A549 (cell line): ENCODE results near the gene CERS6. TPM values are rescaled to one million over a fixed set of nuclear protein-coding genes. Genes with fewer than 3 reads are reported as not detected.

Source experiments
- ATAC-seq, 2 experiments: fragments of 200-7000 bp in 1 of 2; fragments of >200 bp in 1 of 2; cut with Nextera tagmentation in 1 of 2; cut with Tn5 transposase in 1 of 2; 3 replicates each; pipeline versions ENCODE4 v1.8.0 to v1.9.1; 2018 to 2020; ENCODE audit warnings: mild to moderate bottlenecking in 1 of 2, moderate library complexity in 1 of 2
- CTCF ChIA-PET: fragments of 300-600 bp; sonication (Branson Sonifier 250); formaldehyde crosslinking; extraction: SDS; loops from one replicate; lab custom pipeline; 2021; ENCODE audit warnings: antibody characterized with exemption, inconsistent platforms; lab: Yijun Ruan, JAX
- POLR2A ChIA-PET: fragments of 350-600 bp; formaldehyde crosslinking; extraction: SDS; loops from one replicate; lab custom pipeline; 2021; ENCODE audit warnings: antibody characterized with exemption, inconsistent platforms; lab: Yijun Ruan, JAX
- DNase-seq, 2 experiments: peaks; one replicate each; pipeline versions ENCODE4 v3.0.0 to v3.0.0-alpha.2; 2011 to 2016; ENCODE audit warnings: low read depth in 1 of 2, low spot score in 1 of 2
- FAIRE-seq: peaks from 2 replicates; lab custom pipeline; 2011; peaks lifted over from hg19 to GRCh38; lab: Jason Lieb, UNC
- H3K27ac ChIP-seq, 2 experiments: fragments of >200 bp; sonication (Bioruptor Twin); formaldehyde crosslinking; 3 replicates each; pipeline ENCODE4 v1.5.1; 2016 to 2017
- H3K4me1 ChIP-seq: fragments of >200 bp; sonication (Bioruptor Twin); formaldehyde crosslinking; 3 replicates; pipeline ENCODE4 v1.6.1; 2016
- H3K4me2 ChIP-seq: fragments of >200 bp; sonication (Bioruptor Twin); formaldehyde crosslinking; 3 replicates; pipeline ENCODE4 v1.6.1; 2016
- H3K4me3 ChIP-seq: fragments of >200 bp; sonication (Bioruptor Twin); formaldehyde crosslinking; 3 replicates; pipeline ENCODE4 v1.5.1; 2016
- H3K9me3 ChIP-seq: fragments of >200 bp; sonication (Bioruptor Twin); formaldehyde crosslinking; 3 replicates; pipeline ENCODE4 v1.6.1; 2016
- CBX8 ChIP-seq: fragments of 200-600 bp; sonication (generic); IDR thresholded peaks from 2 replicates; pipeline ENCODE4 v1.6.1; 2016
- CEBPB ChIP-seq, 2 experiments: fragments of >200 bp in 1 of 2; sonication (Bioruptor Twin) in 1 of 2; formaldehyde crosslinking in 1 of 2; IDR thresholded peaks; 2 replicates each; pipeline ENCODE4 v1.6.1; 2012 to 2016
- CHD4 ChIP-seq: fragments of 200-600 bp; sonication (generic); IDR thresholded peaks from 2 replicates; pipeline ENCODE4 v1.6.1; 2016; ENCODE audit warnings: antibody characterized with exemption, mild to moderate bottlenecking, borderline replicate concordance
- EHF ChIP-seq: fragments of 250-450 bp; sonication (Bioruptor Pico); IDR thresholded peaks from 2 replicates; pipeline ENCODE4 v1.5.0; 2020; ENCODE audit warnings: mild to moderate bottlenecking
- EP300 ChIP-seq, 2 experiments: fragments of >200 bp; sonication (Bioruptor Twin); formaldehyde crosslinking; IDR thresholded peaks; 2 replicates in 1 of 2; 3 replicates in 1 of 2; pipeline ENCODE4 v1.6.1; 2016 to 2017
- ESRRA ChIP-seq: fragments of 150-350 bp; IDR thresholded peaks from 2 replicates; pipeline ENCODE4 v1.6.1; 2014; ENCODE audit warnings: mild to moderate bottlenecking, low read length, borderline replicate concordance
- GATA3 ChIP-seq: IDR thresholded peaks from 2 replicates; pipeline ENCODE4 v1.6.1; 2012; ENCODE audit warnings: borderline replicate concordance
- HDAC2 ChIP-seq: fragments of 200-600 bp; sonication (generic); IDR thresholded peaks from 2 replicates; pipeline ENCODE4 v1.6.1; 2016
- HOXB13 ChIP-seq: fragments of 250-450 bp; sonication (Bioruptor Pico); IDR thresholded peaks from 2 replicates; pipeline ENCODE4 v1.5.0; 2020; ENCODE audit warnings: low read depth, mild to moderate bottlenecking, moderate library complexity
- KDM1A ChIP-seq: fragments of 200-600 bp; sonication (generic); IDR thresholded peaks from 2 replicates; pipeline ENCODE4 v1.6.1; 2016; ENCODE audit warnings: low read depth, mild to moderate bottlenecking
- MAZ ChIP-seq: fragments of 150-350 bp; IDR thresholded peaks from 2 replicates; pipeline ENCODE4 v1.6.1; 2014; ENCODE audit warnings: antibody characterized with exemption, low read depth, low read length, borderline replicate concordance
- MYC ChIP-seq: IDR thresholded peaks from 2 replicates; pipeline ENCODE4 v1.6.1; 2012; ENCODE audit warnings: mild to moderate bottlenecking, inconsistent platforms, low read length, improper control_type of control experiment, borderline replicate concordance
- NPAS2 ChIP-seq: fragments of 250-450 bp; sonication (Bioruptor Pico); IDR thresholded peaks from 2 replicates; pipeline ENCODE4 v1.8.0; 2022; ENCODE audit warnings: mild to moderate bottlenecking, moderate library complexity, borderline replicate concordance
- POLR2A ChIP-seq: IDR thresholded peaks from 2 replicates; pipeline ENCODE4 v1.6.1; 2012; ENCODE audit warnings: mild to moderate bottlenecking, low read length
- POLR2AphosphoS2 ChIP-seq: conservative IDR thresholded peaks from 2 replicates; pipeline ENCODE4 v1.6.1; 2012; ENCODE audit warnings: low read length, improper control_type of control experiment, inconsistent platforms
- RARB ChIP-seq: fragments of 250-450 bp; sonication (Bioruptor Pico); IDR thresholded peaks from 2 replicates; pipeline ENCODE4 v1.8.0; 2021; ENCODE audit warnings: mild to moderate bottlenecking, moderate library complexity
- TP53 ChIP-seq: fragments of 250-450 bp; sonication (Bioruptor Pico); IDR thresholded peaks from 2 replicates; pipeline ENCODE4 v1.5.0; 2021; ENCODE audit warnings: mild to moderate bottlenecking, moderate library complexity
- WGBS: methylation state at CpG from one replicate; pipeline ENCODE4 v1.1.6; 2017; ENCODE audit errors: missing lambda C conversion rate; 5-methylcytosine and 5-hydroxymethylcytosine counted together
- polyA plus RNA-seq, 4 experiments: library from polyadenylated mRNA; depleted of rRNA in 3 of 4; stranded (reverse); fragments of >200 nt; fragmentation: RNase III in 1 of 4; extraction: RNeasy Plus Mini Kit Qiagen cat#74134 plus additional on column Dnase treatment in 1 of 4; gene quantifications; 2 replicates in 3 of 4; 3 replicates in 1 of 4; pipeline ENCODE4 v1.2.3, GENCODE V29; 2011 to 2017
- TF ChIP-seq, protein P1 (sequence below): fragments of >200 bp; sonication (Bioruptor Twin); formaldehyde crosslinking; IDR thresholded peaks from 2 replicates; pipeline ENCODE4 v1.6.1; 2016
- TF ChIP-seq, protein P2 (sequence below): fragments of 150-350 bp; IDR thresholded peaks from 2 replicates; pipeline ENCODE4 v1.6.1; 2014; ENCODE audit warnings: low read depth, mild to moderate bottlenecking, low read length
- TF ChIP-seq, protein P3 (sequence below): fragments of 450-650 bp; IDR thresholded peaks from 2 replicates; pipeline ENCODE4 v1.6.1; 2014; ENCODE audit warnings: antibody characterized with exemption
- TF ChIP-seq, protein P4 (sequence below): IDR thresholded peaks from 2 replicates; pipeline ENCODE4 v1.6.1; 2012
- TF ChIP-seq, protein P5 (sequence below): fragments of 250-450 bp; sonication (Bioruptor Pico); IDR thresholded peaks from 2 replicates; pipeline ENCODE4 v1.5.0; 2021; ENCODE audit warnings: mild to moderate bottlenecking, moderate library complexity, borderline replicate concordance

Gene CERS6
- polyA plus RNA-seq, 2 of the 4 experiments (the other 2 are of a cell fraction), result 12.0 to 16.9 TPM

DNA sequence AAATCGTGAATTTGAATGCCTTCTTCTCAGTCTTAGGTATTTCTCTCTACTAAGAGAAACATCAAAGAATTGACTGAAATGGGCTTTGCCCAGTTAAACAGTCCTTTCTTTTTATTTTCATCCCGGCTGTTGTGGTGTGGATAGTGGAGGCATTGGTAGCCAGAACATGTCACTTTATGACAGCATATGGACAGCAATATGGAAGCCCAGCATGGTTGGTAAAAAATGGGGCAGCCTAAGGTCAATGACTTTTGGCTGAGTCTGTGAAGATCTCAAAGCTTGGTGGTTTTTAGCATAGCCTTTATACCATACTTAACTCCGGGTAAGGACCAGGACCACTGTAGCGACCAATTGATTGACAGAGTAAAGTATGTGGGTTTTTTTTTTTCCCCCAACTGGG is 3.2 kb downstream of the CERS6 start (continued):
- TF ChIP-seq RARB (CRISPR knock-in tag), result no peak
- no peak for TF ChIP-seq POLR2AphosphoS2
- TF ChIP-seq, all 56 proteins: peak for 0

DNA sequence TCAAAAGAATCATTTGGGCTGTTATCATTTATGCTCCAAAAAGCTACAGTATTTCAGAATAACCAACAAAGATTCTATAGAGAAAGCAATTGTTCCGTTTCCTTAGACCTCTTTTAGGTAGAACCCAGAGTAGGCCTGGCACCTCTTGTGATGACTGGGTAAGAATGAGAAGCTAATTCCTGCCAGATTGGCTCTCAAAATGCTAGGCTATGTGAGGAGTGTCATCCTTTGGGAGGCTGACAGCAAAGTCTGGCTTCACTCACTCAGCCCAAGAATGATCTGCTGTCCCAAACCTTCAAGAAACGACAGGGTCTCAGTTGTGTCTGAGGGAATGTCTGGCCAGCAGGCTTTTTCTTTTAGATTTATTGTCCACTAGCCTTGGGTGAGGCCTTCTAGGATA is 4.5 kb downstream of the CERS6 start:
- POLR2A ChIA-PET, result no interaction called here
- CTCF ChIA-PET, result interaction anchor here (0.8 to 1.3 kb wide), 2 partner anchors 34 to 114 kb away, joined by 3 to 4 read pairs; no protein-coding TSS in a partner anchor
- no peak for FAIRE-seq
- no peak overlapping the region for H3K4me3 ChIP-seq
- peaks cover 19% of the 10 kb centered on the region for H3K4me1 ChIP-seq
- no peak overlapping the region for H3K4me2 ChIP-seq
- no peak for ATAC-seq
- DNase-seq, result no peak
- TF ChIP-seq, protein P1, sequence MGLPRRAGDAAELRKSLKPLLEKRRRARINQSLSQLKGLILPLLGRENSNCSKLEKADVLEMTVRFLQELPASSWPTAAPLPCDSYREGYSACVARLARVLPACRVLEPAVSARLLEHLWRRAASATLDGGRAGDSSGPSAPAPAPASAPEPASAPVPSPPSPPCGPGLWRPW, result no peak
- TF ChIP-seq CBX8 (no peak), TP53 (CRISPR knock-in tag) (no peak), ESRRA (no peak), MYC (no peak), GATA3 (no peak), NPAS2 (no peak), EHF (CRISPR knock-in tag) (no peak), CEBPB (IDR thresholded peaks at IDR 0.05) (no peak), POLR2AphosphoS2 (no peak)
- TF ChIP-seq, protein P2, sequence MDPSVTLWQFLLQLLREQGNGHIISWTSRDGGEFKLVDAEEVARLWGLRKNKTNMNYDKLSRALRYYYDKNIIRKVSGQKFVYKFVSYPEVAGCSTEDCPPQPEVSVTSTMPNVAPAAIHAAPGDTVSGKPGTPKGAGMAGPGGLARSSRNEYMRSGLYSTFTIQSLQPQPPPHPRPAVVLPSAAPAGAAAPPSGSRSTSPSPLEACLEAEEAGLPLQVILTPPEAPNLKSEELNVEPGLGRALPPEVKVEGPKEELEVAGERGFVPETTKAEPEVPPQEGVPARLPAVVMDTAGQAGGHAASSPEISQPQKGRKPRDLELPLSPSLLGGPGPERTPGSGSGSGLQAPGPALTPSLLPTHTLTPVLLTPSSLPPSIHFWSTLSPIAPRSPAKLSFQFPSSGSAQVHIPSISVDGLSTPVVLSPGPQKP, result no peak
- TF ChIP-seq, protein P3, sequence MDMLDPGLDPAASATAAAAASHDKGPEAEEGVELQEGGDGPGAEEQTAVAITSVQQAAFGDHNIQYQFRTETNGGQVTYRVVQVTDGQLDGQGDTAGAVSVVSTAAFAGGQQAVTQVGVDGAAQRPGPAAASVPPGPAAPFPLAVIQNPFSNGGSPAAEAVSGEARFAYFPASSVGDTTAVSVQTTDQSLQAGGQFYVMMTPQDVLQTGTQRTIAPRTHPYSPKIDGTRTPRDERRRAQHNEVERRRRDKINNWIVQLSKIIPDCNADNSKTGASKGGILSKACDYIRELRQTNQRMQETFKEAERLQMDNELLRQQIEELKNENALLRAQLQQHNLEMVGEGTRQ, result no peak
- TF ChIP-seq, protein P4, sequence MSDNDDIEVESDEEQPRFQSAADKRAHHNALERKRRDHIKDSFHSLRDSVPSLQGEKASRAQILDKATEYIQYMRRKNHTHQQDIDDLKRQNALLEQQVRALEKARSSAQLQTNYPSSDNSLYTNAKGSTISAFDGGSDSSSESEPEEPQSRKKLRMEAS, result no peak
- H3K27ac ChIP-seq, result no peak overlapping the region
- 95% methylated on average over 2 of the region's 2 CpGs for WGBS
- H3K9me3 ChIP-seq, result no peaks in the 10 kb centered on the region

DNA sequence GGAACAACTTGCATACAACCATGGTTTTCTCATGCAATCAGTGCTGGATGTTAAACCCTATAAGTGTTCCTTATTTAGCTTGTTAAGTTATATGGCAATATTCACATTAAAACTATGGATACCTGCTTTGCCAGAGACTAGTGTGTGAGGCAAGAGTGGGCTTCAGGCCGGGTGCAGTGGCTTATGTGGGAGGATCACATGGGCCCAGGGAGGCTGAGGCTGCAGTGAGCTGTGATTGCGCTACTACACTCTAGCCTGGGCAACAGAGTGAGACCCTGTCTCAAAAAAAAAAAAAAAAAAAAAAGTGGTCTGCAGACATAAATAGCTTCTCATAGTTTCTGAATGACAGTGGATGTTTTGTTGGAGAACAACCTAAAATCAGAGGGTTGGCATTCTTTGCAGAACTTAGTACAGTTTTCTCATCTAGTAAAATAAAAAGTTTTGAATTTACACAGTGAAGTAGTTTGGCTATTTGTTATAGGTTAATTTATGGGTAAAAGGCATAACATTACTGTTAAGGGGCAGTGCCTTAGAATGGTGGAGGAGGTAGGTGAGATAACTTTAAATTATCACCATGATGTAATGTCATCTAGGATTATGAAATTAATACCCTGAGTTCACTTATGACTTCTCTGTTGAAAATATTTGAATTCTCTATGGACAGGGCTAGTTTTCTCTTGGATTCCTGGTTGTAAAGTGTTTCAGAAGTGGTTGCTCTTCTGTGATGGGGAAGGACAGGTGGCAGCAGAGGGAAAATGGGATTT is 5.3 kb downstream of the CERS6 start:
- peaks cover 27% of the 10 kb centered on the region for H3K4me1 ChIP-seq
- ChIA-PET POLR2A (no interaction called here), CTCF (interaction anchor here (0.8 to 1.3 kb wide), 2 partner anchors 33 to 115 kb away, joined by 3 to 4 read pairs; no protein-coding TSS in a partner anchor)
- no peak for DNase-seq
- no peak overlapping the region for H3K4me2 ChIP-seq
- no peaks in the 10 kb centered on the region for H3K9me3 ChIP-seq
- no peak overlapping the region for H3K4me3 ChIP-seq
- no peak overlapping the region for H3K27ac ChIP-seq
- 95% methylated on average over 2 of the region's 2 CpGs for WGBS
- ATAC-seq, result no peak
- no peak for FAIRE-seq
- TF ChIP-seq RARB (CRISPR knock-in tag), result no peak
- no peak for TF ChIP-seq KDM1A
- TF ChIP-seq MAZ, result no peak
- TF ChIP-seq MYC, result no peak
- TF ChIP-seq CHD4, result no peak
- TF ChIP-seq NPAS2, result no peak
- TF ChIP-seq HDAC2, result no peak
- no peak for TF ChIP-seq EP300 (IDR thresholded peaks at IDR 0.05)
- TF ChIP-seq HOXB13 (CRISPR knock-in tag), result no peak
- TF ChIP-seq, protein P5, sequence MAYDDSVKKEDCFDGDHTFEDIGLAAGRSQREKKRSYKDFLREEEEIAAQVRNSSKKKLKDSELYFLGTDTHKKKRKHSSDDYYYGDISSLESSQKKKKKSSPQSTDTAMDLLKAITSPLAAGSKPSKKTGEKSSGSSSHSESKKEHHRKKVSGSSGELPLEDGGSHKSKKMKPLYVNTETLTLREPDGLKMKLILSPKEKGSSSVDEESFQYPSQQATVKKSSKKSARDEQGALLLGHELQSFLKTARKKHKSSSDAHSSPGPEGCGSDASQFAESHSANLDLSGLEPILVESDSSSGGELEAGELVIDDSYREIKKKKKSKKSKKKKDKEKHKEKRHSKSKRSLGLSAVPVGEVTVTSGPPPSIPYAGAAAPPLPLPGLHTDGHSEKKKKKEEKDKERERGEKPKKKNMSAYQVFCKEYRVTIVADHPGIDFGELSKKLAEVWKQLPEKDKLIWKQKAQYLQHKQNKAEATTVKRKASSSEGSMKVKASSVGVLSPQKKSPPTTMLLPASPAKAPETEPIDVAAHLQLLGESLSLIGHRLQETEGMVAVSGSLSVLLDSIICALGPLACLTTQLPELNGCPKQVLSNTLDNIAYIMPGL (CRISPR knock-in tag), result no peak
- no peak for TF ChIP-seq POLR2A
